ENCODE data around the gene SLC6A18. TPM values are rescaled to one million over a fixed set of nuclear protein-coding genes. Genes with fewer than 3 reads are reported as not detected.

The SLC6A18 gene
- total and polyA plus RNA-seq, 2 of the 13 experiments (the other 11 are each of a cell fraction or from before 2014, with no cell fraction given), result not detected

GRCh38 chr5:1181451-1182359 lies 43.5 kb upstream of the SLC6A18 start (continued):
- TF ChIP-seq IKZF5 (CRISPR knock-in tag; IDR thresholded peaks at IDR 0.05), result no peak
- peak; percentile 45; the same call in 1 of the 2 replicates for TF ChIP-seq FUBP1 (CRISPR knock-in tag; IDR thresholded peaks at IDR 0.05; ENCODE audit: borderline replicate concordance)
- peak; percentile 61 for TF ChIP-seq CEBPG (CRISPR knock-in tag; IDR thresholded peaks at IDR 0.05)
- TF ChIP-seq NR2C2 (CRISPR knock-in tag; IDR thresholded peaks at IDR 0.05; ENCODE audit: borderline replicate concordance), result peak; percentile 98
- TF ChIP-seq SPEN (CRISPR knock-in tag; IDR thresholded peaks at IDR 0.05; ENCODE audit: low read depth), result peak; percentile 65
- TF ChIP-seq ZBTB7B (CRISPR knock-in tag; IDR thresholded peaks at IDR 0.05), result peak; percentile 81
- TF ChIP-seq MAZ (IDR thresholded peaks at IDR 0.05; ENCODE audit: borderline replicate concordance, low read depth, low read length), result peak; percentile 44; the same call in 1 of the 2 replicates
- TF ChIP-seq MAZ (CRISPR knock-in tag; IDR thresholded peaks at IDR 0.05; ENCODE audit: low read depth), result peak; percentile 50; the same call in 1 of the 2 replicates
- TF ChIP-seq ZNF691 (CRISPR knock-in tag; IDR thresholded peaks at IDR 0.05; ENCODE audit: borderline replicate concordance, low read depth), result peak; percentile 70; the same call in 1 of the 2 replicates
- TF ChIP-seq GATAD2A (CRISPR knock-in tag; IDR thresholded peaks at IDR 0.05), result peak; percentile 73
- peak; percentile 61; the same call in 1 of the 2 replicates for TF ChIP-seq SRY (CRISPR knock-in tag; IDR thresholded peaks at IDR 0.05)
- no peak for TF ChIP-seq MIXL1 (CRISPR knock-in tag; IDR thresholded peaks at IDR 0.05)
- peak; percentile 56; the same call in 1 of the 2 replicates for TF ChIP-seq ZFX (CRISPR knock-in tag; IDR thresholded peaks at IDR 0.05; ENCODE audit: low read depth)
- TF ChIP-seq NCOA2 (CRISPR knock-in tag; IDR thresholded peaks at IDR 0.05), result peak; percentile 75
- no peak for TF ChIP-seq CCDC6 (CRISPR knock-in tag; IDR thresholded peaks at IDR 0.05)
- no peak for TF ChIP-seq TEF (CRISPR knock-in tag; IDR thresholded peaks at IDR 0.05)
- TF ChIP-seq CBX1 (IDR thresholded peaks at IDR 0.05; ENCODE audit: low read depth), result peak; percentile 58
- TF ChIP-seq ZBTB34 (CRISPR knock-in tag; IDR thresholded peaks at IDR 0.05), result peak; percentile 38; the same call in 1 of the 2 replicates
- no peak for TF ChIP-seq ZNF558 (CRISPR knock-in tag; IDR thresholded peaks at IDR 0.05; ENCODE audit: borderline replicate concordance)

Measured in HepG2 (cell line).